OCI-LY7 (cell line): Measurements from ENCODE around the gene VAMP2.

Experiments used
- EZH2phosphoT487 ChIP-seq: fragments of 200-600 bp; sonication (generic); IDR thresholded peaks from 2 replicates; pipeline ENCODE4 v1.6.1; 2018; ENCODE audit warnings: low read depth, borderline replicate concordance, mild to moderate bottlenecking, mixed run types, antibody characterized with exemption, low read length, moderate library complexity, mixed read lengths
- TF ChIP-seq, protein P1 (sequence below): fragments of 200-600 bp; sonication (generic); conservative IDR thresholded peaks from 2 replicates; pipeline ENCODE4 v1.5.1; 2014; ENCODE audit warnings: mild to moderate bottlenecking, antibody characterized with exemption, low read length, moderate library complexity, mixed read lengths

DNA sequence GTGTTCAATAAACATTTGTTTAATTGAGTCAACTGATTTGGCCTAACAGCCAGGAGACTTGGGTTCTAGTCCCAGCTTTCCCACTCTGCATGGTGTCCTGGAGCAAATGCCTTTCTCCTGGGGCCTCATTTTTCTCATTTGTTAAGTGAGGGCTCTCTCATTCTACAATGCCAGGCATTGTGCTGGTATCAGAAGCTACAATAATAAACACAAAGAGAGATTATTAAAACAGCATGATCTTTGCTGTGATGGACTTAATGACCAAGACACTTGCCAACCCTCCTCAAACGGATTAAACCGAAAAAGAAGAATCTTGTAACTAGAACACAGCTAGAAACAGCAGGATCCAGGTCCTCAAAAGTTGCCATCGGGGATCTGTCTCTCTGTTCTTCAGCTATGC, 4.8 kb upstream of the VAMP2 start:
- no peak for TF ChIP-seq EZH2phosphoT487
- TF ChIP-seq, protein P1, sequence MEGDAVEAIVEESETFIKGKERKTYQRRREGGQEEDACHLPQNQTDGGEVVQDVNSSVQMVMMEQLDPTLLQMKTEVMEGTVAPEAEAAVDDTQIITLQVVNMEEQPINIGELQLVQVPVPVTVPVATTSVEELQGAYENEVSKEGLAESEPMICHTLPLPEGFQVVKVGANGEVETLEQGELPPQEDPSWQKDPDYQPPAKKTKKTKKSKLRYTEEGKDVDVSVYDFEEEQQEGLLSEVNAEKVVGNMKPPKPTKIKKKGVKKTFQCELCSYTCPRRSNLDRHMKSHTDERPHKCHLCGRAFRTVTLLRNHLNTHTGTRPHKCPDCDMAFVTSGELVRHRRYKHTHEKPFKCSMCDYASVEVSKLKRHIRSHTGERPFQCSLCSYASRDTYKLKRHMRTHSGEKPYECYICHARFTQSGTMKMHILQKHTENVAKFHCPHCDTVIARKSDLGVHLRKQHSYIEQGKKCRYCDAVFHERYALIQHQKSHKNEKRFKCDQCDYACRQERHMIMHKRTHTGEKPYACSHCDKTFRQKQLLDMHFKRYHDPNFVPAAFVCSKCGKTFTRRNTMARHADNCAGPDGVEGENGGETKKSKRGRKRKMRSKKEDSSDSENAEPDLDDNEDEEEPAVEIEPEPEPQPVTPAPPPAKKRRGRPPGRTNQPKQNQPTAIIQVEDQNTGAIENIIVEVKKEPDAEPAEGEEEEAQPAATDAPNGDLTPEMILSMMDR: no peak
